Activated CD8-positive, alpha-beta T cell treated with anti-CD3 and anti-CD28 coated beads, Interleukin-2, amount 10 ng/mL, durations not matched to agents 7 days and 5 days (primary cell): Measurements from ENCODE around the gene TSTD1. TPM values are rescaled to one million over a fixed set of nuclear protein-coding genes. Genes with fewer than 3 reads are reported as not detected.
"Not testable (repeated sequence)": the region's sequence is repeated elsewhere in the genome, so short reads cannot be mapped to it uniquely, and the experiment has no call there.

Source experiments
- ATAC-seq: fragments of 150-1000 bp; cut with Tn5 transposase; one replicate; pipeline ENCODE4 v1.10.0; 2021; ENCODE audit warnings: moderate library complexity
- CTCF ChIA-PET: fragments of 350-600 bp; sonication (Branson Sonifier 250); formaldehyde crosslinking; loops from one replicate; lab custom pipeline; 2021; ENCODE audit warnings: antibody characterized with exemption; lab: Charles Lee
- POLR2A ChIA-PET: fragments of 350-600 bp; sonication (Branson Sonifier 250); formaldehyde crosslinking; loops from one replicate; lab custom pipeline; 2021; ENCODE audit warnings: antibody characterized with exemption; lab: Charles Lee
- DNase-seq: peaks from one replicate; pipeline ENCODE4 v3.0.0-alpha.2; 2020
- H3K27ac Mint-ChIP-seq: one replicate; pipeline ENCODE4 v1.8.0; 2021; ENCODE audit warnings: mild to moderate bottlenecking, mixed read lengths
- H3K27me3 Mint-ChIP-seq: one replicate; pipeline ENCODE4 v1.8.0; 2021; ENCODE audit warnings: low read depth, mixed read lengths
- H3K36me3 Mint-ChIP-seq: one replicate; pipeline ENCODE4 v1.8.0; 2021; ENCODE audit warnings: low read depth, mixed read lengths
- H3K4me1 Mint-ChIP-seq: one replicate; pipeline ENCODE4 v1.8.0; 2021; ENCODE audit warnings: low read depth, mixed read lengths
- H3K4me3 Mint-ChIP-seq: one replicate; pipeline ENCODE4 v1.8.0; 2021; ENCODE audit warnings: mild to moderate bottlenecking, mixed read lengths
- H3K9me3 Mint-ChIP-seq: one replicate; pipeline ENCODE4 v1.8.0; 2022; ENCODE audit warnings: mixed read lengths; ENCODE audit not compliant: insufficient read depth
- total RNA-seq, 2 experiments: library from RNA; stranded (reverse); gene quantifications; one replicate each; pipeline ENCODE4 v1.2.3, GENCODE V29; 2021

TSTD1 gene
- total RNA-seq, 2 experiments from 2014 or later = 63.2 to 63.3 TPM

DNA sequence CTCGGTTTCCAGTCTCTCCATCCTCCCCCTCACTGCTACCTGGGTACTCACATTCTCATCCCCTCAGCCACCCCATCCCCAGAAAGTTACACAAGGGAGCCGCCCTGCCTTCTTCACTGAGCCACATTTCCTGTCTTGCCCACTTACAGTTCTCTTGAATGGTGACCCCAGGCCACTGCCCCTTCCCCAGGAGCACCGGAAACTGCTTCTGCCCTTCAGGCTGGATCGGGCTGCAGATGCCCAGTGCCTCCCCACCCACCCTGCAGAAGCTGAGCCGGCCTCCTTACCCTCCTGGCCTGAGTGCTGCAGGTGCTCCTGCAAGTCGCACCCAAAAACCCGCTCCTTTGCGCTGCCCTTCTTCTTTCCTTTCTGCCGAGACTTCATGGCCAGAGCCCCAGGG is 30.5 kb upstream of the TSTD1 start:
- no peaks in the 10 kb centered on the region for H3K9me3 Mint-ChIP-seq
- H3K27me3 Mint-ChIP-seq = no peaks in the 10 kb centered on the region
- peaks cover 73% of the 10 kb centered on the region for H3K4me1 Mint-ChIP-seq
- ATAC-seq (peak; percentile 3), DNase-seq (no peak)
- peaks cover 41% of the 10 kb centered on the region for H3K36me3 Mint-ChIP-seq
- H3K27ac Mint-ChIP-seq = peak overlapping the region; percentile 99
- POLR2A ChIA-PET = interaction anchor here (0.5 to 6.2 kb wide), 32 partner anchors 8 to 424 kb away, joined by 3 to 141 read pairs (median 4); partner anchors contain the start of genes CD48, DEDD, F11R and KLHDC9
- H3K4me3 Mint-ChIP-seq = peak overlapping the region; percentile 92
- CTCF ChIA-PET = interaction anchor here (0.6 to 16.9 kb wide), 17 partner anchors 10 to 157 kb away, joined by 3 to 292 read pairs (median 4); partner anchors contain the start of genes DEDD, KLHDC9, PPOX and TOMM40L

DNA sequence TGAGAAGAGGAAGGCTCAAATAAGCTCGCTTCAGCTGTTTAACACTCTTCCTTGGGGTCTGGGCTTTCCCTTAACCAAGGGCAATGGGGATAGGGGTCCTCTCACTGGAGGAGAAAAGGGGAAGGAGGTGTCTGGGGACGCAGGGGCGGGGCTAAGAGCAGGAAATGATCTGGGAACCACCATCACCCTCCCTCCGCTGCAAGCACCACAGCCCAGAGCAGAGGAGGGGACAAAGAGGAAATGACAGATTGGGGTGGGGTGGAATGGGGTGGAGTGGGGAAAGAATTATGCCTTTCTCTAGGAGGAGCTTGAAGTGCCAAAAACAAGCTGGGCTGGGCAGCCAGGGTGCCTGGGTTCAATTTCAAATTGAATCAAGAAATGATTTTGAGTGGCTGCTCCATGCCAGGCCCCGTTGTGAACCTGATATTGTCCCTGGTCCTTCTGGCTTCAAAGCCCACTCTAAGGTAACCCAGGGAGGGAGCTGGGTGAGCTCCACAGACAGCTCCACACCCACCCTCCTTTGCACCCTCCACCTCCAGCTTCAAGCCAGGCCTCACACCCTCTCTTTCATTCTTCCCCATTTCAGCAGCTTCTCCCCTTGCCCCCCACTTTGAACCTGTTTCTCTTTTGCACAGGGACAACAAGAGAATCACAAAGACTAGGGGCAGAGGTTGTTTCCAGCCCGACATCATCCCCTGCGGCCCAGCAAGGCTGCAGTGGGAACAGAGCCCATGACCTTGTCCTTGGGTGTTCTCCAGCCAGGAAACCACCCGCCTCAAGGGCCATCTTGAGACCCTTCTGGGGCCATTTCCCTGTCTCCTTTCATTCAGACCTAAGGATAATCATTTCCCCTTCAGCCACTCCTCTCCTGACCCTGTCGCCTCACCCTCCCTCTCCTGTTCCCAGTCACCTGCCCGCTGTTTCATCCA is 29.8 kb upstream of the TSTD1 start:
- Mint-ChIP-seq H3K36me3 (peaks cover 48% of the 10 kb centered on the region), H3K27ac (peak overlapping the region; percentile 99), H3K9me3 (no peaks in the 10 kb centered on the region), H3K4me1 (peaks cover 73% of the 10 kb centered on the region), H3K27me3 (no peaks in the 10 kb centered on the region), H3K4me3 (peak overlapping the region; percentile 92)
- ChIA-PET POLR2A (interaction anchor here (0.6 to 6.2 kb wide), 27 partner anchors 8 to 860 kb away, joined by 3 to 141 read pairs (median 4); partner anchors contain the start of genes CD48, DEDD, F11R and KLHDC9), CTCF (interaction anchor here (0.6 to 16.9 kb wide), 13 partner anchors 14 to 157 kb away, joined by 3 to 292 read pairs (median 3); partner anchors contain the start of genes DEDD, KLHDC9, NDUFS2 and PPOX)
- peak; percentile 73 for ATAC-seq
- DNase-seq = peak; percentile 92

DNA sequence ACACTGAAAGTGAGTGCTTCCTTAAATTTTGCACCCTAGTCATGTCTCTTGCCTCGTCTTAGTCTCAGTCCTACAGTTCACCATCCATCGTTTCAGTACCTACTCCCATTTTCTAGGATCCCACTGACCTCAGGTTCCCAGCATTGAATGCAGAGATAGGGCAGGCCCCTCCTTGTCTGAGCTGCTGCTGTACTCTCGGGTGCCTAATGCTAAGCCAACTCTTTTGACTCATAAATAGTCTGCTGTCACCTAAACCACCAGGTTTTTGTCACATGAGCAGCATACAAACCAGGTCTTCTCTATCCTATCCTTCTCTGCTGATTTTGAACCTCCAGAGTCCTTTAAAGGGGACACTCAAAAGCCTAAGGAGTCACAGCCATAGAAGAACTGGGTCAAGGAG is 27.9 kb upstream of the TSTD1 start:
- DNase-seq (no peak), ATAC-seq (no peak)
- Mint-ChIP-seq H3K9me3 (no peaks in the 10 kb centered on the region), H3K4me1 (peaks cover 74% of the 10 kb centered on the region), H3K27ac (peak overlapping the region; percentile 99), H3K4me3 (peak overlapping the region; percentile 92), H3K27me3 (no peaks in the 10 kb centered on the region), H3K36me3 (peaks cover 63% of the 10 kb centered on the region)
- CTCF ChIA-PET = interaction anchor here (0.6 to 16.9 kb wide), 3 partner anchors 24 to 98 kb away, joined by 3 to 292 read pairs (median 114); partner anchors contain the start of genes KLHDC9, TSTD1 and USF1
- POLR2A ChIA-PET = interaction anchor here (1.4 kb wide), 1 partner anchor 21 kb away, joined by 6 read pairs; the partner anchor contains the start of gene USF1

DNA sequence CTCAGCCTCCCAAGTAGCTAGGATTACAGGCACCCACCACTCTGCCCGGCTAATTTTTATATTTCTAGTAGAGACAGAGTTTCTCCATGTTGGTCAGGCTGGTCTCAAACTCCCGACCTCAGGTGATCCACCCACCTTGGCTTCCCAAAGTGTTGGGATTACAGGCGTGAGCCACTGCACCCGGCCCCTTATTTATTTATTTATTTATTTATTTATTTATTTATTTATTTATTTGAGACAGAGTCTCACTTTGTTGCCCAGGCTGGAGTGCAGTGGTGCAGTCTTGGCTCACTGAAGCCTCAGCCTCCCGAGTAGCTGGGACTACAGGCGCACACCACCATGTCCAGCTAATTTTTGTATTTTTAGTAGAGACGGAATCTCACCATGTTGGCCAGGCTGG is 26.9 kb upstream of the TSTD1 start:
- not testable (repeated sequence) for DNase-seq, H3K27ac Mint-ChIP-seq, ATAC-seq, H3K27me3 Mint-ChIP-seq, H3K9me3 Mint-ChIP-seq
- H3K4me1 Mint-ChIP-seq = peaks cover 69% of the 10 kb centered on the region
- H3K36me3 Mint-ChIP-seq = peaks cover 70% of the 10 kb centered on the region
- ChIA-PET POLR2A (interaction anchor here (0.6 to 1.5 kb wide), 4 partner anchors 20 to 960 kb away, joined by 3 to 8 read pairs (median 5); partner anchors contain the start of genes KLHDC9 and USF1), CTCF (interaction anchor here (1.5 to 16.9 kb wide), 3 partner anchors 23 to 92 kb away, joined by 3 to 292 read pairs (median 114); partner anchors contain the start of genes KLHDC9, TSTD1 and USF1)
- H3K4me3 Mint-ChIP-seq = peak overlapping the region; percentile 92

DNA sequence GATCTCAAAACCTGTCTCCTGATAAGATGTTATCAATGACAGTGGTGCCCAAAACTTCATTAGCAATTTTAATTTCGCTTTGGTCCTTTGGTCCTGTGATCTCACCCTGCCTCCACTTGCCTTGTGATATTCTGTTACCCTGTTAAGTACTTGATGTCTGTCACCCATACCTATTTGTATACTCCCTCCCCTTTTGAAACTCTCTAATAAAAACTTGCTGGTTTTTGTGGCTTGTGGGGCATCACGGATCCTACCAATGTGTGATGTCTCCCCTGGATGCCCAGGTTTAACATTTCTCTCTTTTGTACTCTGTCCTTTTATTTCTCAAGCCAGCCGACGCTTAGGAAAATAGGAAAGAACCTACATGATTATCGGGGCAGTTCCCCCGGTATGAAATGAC is 25.2 kb upstream of the TSTD1 start:
- ChIA-PET CTCF (interaction anchor here (8.8 kb wide), 1 partner anchor 21 kb away, joined by 114 read pairs; the partner anchor contains the start of genes TSTD1 and USF1), POLR2A (interaction anchor here (1.3 to 1.5 kb wide), 2 partner anchors 17 to 34 kb away, joined by 3 to 8 read pairs; partner anchors contain the start of gene KLHDC9)
- H3K36me3 Mint-ChIP-seq = peaks cover 75% of the 10 kb centered on the region
- H3K27ac Mint-ChIP-seq = peak overlapping the region; percentile 78
- H3K4me1 Mint-ChIP-seq = peaks cover 74% of the 10 kb centered on the region
- not testable (repeated sequence) for DNase-seq, ATAC-seq, H3K9me3 Mint-ChIP-seq, H3K27me3 Mint-ChIP-seq
- H3K4me3 Mint-ChIP-seq = peak overlapping the region; percentile 66

DNA sequence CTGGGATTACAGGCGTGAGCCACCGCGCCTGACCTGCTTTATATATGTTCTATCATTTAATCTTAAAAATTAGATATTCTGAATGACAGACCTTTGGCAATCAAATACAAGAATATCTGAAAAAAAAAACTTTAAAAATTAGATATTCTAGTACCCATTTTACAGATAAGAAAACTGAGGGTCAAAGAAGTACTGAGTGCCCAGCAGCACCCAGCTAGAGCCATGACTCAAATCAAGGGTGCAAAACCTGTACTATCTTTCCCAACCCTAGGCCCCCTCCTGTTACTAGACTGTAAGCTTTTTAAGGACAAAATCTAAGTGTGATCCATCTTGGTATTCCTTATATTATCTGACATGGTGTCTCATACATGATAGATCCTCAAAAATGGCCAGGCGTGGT is 22.7 kb upstream of the TSTD1 start:
- H3K27me3 Mint-ChIP-seq = no peaks in the 10 kb centered on the region
- CTCF ChIA-PET = interaction anchor here (0.7 to 2.8 kb wide), 4 partner anchors 10 to 77 kb away, joined by 3 to 9 read pairs (median 5); no protein-coding TSS in a partner anchor
- DNase-seq (no peak), ATAC-seq (no peak)
- POLR2A ChIA-PET = interaction anchor here (0.6 to 2.3 kb wide), 4 partner anchors 9 to 871 kb away, joined by 3 to 7 read pairs (median 5); partner anchors contain the start of genes ARHGAP30 and USF1
- peaks cover 67% of the 10 kb centered on the region for H3K36me3 Mint-ChIP-seq
- no peak overlapping the region for H3K27ac Mint-ChIP-seq
- no peak overlapping the region for H3K4me3 Mint-ChIP-seq
- H3K4me1 Mint-ChIP-seq = peaks cover 64% of the 10 kb centered on the region
- H3K9me3 Mint-ChIP-seq = no peaks in the 10 kb centered on the region

DNA sequence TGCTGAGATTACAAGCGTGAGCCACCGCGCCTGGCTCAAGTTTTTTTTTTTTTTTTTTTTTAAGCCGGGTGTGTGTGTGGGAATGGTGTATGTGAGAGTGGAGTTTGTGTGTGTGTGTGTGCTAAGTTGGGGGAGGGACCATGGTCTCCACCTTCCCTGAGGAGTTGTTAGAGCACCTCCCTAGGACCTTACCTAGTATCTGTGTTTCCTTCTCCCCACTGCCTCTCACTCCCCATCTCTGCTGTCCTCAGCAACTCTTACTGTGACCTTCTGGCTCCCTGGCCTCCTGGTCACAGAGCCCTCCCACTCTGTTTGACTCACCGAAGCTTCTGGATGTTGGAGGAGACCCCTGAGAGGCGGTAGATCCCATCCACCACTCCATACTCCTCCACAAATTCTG is 20.5 kb upstream of the TSTD1 start:
- ChIA-PET CTCF (interaction anchor here (0.9 kb wide), 1 partner anchor 232 kb away, joined by 3 read pairs; no protein-coding TSS in a partner anchor), POLR2A (interaction anchor here (1.0 kb wide), 1 partner anchor 9 kb away, joined by 7 read pairs; no protein-coding TSS in a partner anchor)
- peaks cover 52% of the 10 kb centered on the region for H3K4me1 Mint-ChIP-seq
- ATAC-seq = no peak
- H3K27me3 Mint-ChIP-seq = no peaks in the 10 kb centered on the region
- peaks cover 72% of the 10 kb centered on the region for H3K36me3 Mint-ChIP-seq
- H3K27ac Mint-ChIP-seq = no peak overlapping the region
- H3K4me3 Mint-ChIP-seq = no peak overlapping the region
- no peak for DNase-seq
- no peaks in the 10 kb centered on the region for H3K9me3 Mint-ChIP-seq

DNA sequence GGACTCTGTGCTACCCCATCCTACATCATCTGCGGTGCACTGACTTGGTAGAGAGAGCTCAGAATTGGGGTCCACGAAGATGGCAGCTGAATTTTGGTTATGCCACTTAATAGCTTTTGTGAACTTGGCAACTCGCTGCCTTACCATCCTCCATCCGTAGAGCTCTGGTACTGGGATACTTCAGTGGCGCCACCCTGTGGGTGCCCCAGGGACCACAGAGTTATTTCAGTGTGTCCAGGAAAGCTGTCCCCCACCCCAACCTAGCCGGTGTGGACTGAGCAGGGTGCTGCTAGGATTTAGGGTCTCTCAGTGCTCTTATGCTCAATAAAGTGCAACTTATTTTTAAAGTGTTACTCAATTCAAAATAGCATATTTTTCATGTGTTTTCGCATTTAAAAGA is 16.0 kb upstream of the TSTD1 start:
- H3K4me3 Mint-ChIP-seq = no peak overlapping the region
- H3K36me3 Mint-ChIP-seq = peaks cover 77% of the 10 kb centered on the region
- POLR2A ChIA-PET = interaction anchor here (0.6 to 1.6 kb wide), 2 partner anchors 9 to 13 kb away, joined by 3 to 9 read pairs; partner anchors contain the start of gene USF1

DNA sequence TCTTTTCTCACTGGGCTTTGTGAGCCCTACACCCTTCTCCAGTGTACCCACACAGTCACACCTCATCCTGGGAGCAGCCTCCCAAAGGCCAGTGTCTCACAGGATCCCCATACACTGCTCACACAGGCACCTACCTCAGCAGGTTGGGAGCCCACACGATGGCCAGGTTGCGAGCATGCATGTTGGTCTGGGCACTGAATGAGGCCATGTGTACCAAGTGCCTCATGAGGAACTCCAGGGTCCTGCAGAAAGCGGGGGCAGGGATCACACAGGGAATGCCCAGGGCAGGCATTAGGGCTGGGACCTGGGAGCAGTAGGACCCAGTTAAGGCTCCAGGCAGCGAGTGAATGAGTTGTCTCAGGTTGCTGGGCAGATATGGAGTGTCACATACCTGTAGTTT is 15.5 kb upstream of the TSTD1 start:
- ATAC-seq = no peak
- ChIA-PET POLR2A (interaction anchor here (0.6 to 1.6 kb wide), 2 partner anchors 9 to 14 kb away, joined by 4 to 9 read pairs; partner anchors contain the start of gene USF1), CTCF (interaction anchor here (0.7 to 1.0 kb wide), 2 partner anchors 22 to 44 kb away, joined by 3 read pairs; partner anchors contain the start of gene KLHDC9)
- peaks cover 31% of the 10 kb centered on the region for H3K4me1 Mint-ChIP-seq
- no peak for DNase-seq
- H3K9me3 Mint-ChIP-seq = no peaks in the 10 kb centered on the region
- no peaks in the 10 kb centered on the region for H3K27me3 Mint-ChIP-seq
- no peak overlapping the region for H3K4me3 Mint-ChIP-seq
- peaks cover 77% of the 10 kb centered on the region for H3K36me3 Mint-ChIP-seq
- no peak overlapping the region for H3K27ac Mint-ChIP-seq

More for the DNA sequence above, 16.0 kb upstream of the TSTD1 start:
- CTCF ChIA-PET = interaction anchor here (0.7 to 1.0 kb wide), 3 partner anchors 14 to 44 kb away, joined by 3 to 5 read pairs (median 3); partner anchors contain the start of genes ARHGAP30 and KLHDC9
- ATAC-seq (no peak), DNase-seq (no peak)
- peaks cover 36% of the 10 kb centered on the region for H3K4me1 Mint-ChIP-seq
- H3K9me3 Mint-ChIP-seq = no peaks in the 10 kb centered on the region
- no peaks in the 10 kb centered on the region for H3K27me3 Mint-ChIP-seq
- H3K27ac Mint-ChIP-seq = no peak overlapping the region

DNA sequence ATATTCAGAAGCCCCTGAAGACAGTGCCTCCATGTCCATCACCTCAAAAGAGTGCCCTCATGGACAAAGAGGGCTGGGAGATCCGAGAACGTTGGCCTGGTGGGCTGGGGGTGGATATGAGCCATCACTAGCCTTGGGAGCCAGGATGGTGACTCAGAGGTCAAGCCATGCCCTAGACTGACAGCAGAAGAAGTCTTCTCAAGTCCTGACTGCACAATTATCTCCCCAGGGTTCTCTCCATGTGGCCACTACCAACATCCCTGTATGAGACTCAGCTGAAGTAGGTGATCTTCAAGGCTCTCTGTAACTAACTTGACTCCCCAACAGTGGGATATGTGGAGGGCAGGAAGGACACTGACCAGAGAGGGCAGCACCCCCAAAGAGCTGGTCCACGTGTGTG is 14.1 kb upstream of the TSTD1 start:
- ATAC-seq (no peak), DNase-seq (no peak)
- H3K27ac Mint-ChIP-seq = peak overlapping the region; percentile 20
- H3K4me1 Mint-ChIP-seq = peaks cover 31% of the 10 kb centered on the region
- peaks cover 87% of the 10 kb centered on the region for H3K36me3 Mint-ChIP-seq
- POLR2A ChIA-PET = no interaction called here
- CTCF ChIA-PET = interaction anchor here (1.6 kb wide), 1 partner anchor 44 kb away, joined by 4 read pairs; no protein-coding TSS in a partner anchor
- no peak overlapping the region for H3K4me3 Mint-ChIP-seq
- no peaks in the 10 kb centered on the region for H3K27me3 Mint-ChIP-seq
- H3K9me3 Mint-ChIP-seq = no peaks in the 10 kb centered on the region
